Chondrocyte (in vitro differentiated cells): ENCODE results near the gene FRA10AC1. TPM values are rescaled to one million over a fixed set of nuclear protein-coding genes. Genes with fewer than 3 reads are reported as not detected.

Experiments
- DNase-seq: peaks from one replicate; pipeline ENCODE4 v3.0.0; 2021; ENCODE audit warnings: mixed read lengths, low spot score
- H3K27ac Mint-ChIP-seq: one replicate; pipeline ENCODE4 v1.8.0; 2021; ENCODE audit warnings: mild to moderate bottlenecking, moderate library complexity, mixed read lengths; ENCODE audit not compliant: unreplicated experiment
- H3K27me3 Mint-ChIP-seq: 2 replicates; pipeline ENCODE4 v1.8.0; 2021; ENCODE audit warnings: low read depth, mixed read lengths
- H3K36me3 Mint-ChIP-seq: 2 replicates; pipeline ENCODE4 v1.8.0; 2021; ENCODE audit warnings: low read depth, mixed read lengths
- H3K4me1 Mint-ChIP-seq: 2 replicates; pipeline ENCODE4 v1.8.0; 2021; ENCODE audit warnings: low read depth, mild to moderate bottlenecking, mixed read lengths
- H3K4me3 Mint-ChIP-seq: one replicate; pipeline ENCODE4 v1.8.0; 2021; ENCODE audit warnings: mild to moderate bottlenecking, moderate library complexity, mixed read lengths; ENCODE audit not compliant: unreplicated experiment
- H3K9me3 Mint-ChIP-seq: 2 replicates; pipeline ENCODE4 v1.8.0; 2021; ENCODE audit warnings: low read depth, mixed read lengths
- CTCF ChIP-seq: fragments of 200-600 bp; sonication (generic); IDR thresholded peaks from 2 replicates; pipeline ENCODE4 v1.5.0; 2021; ENCODE audit warnings: antibody characterized with exemption, mild to moderate bottlenecking, moderate library complexity
- long read RNA-seq: library from polyadenylated mRNA; stranded (forward); transcript quantifications from one replicate; pipeline ENCODE4 v2.0.0, GENCODE V29; 2021
- total RNA-seq: library from RNA; stranded (reverse); gene quantifications from 3 replicates; pipeline ENCODE4 v1.2.1, GENCODE V29; 2021

Gene FRA10AC1
- 11.8 to 15.2 TPM (median 13.2 TPM) in 3 replicates for total RNA-seq
- long read RNA-seq, transcript FRA10AC1-201 (14 exons, 3,089 nt), result major isoform, 16 of 26 reads
- long read RNA-seq, partial matches to known transcripts, result 1 of 26 reads
- long read RNA-seq, other reads (novel, unspliced or antisense), result 9 of 26 reads

GRCh38 chr10:93702210-93703001 lies at the start of gene FRA10AC1:
FRA10AC1 (minus strand) TSS chr10:93702592; CDS start chr10:93700106, 2,486 bp downstream.
- peak; percentile 99 for DNase-seq
- Mint-ChIP-seq H3K27ac (no peak within 1 kb of the TSS), H3K27me3 (no peaks in the 10 kb centered on the region), H3K36me3 (no peaks in the 10 kb centered on the region), H3K4me1 (no peaks in the 10 kb centered on the region), H3K4me3 (no peak within 1 kb of the TSS), H3K9me3 (no peaks in the 10 kb centered on the region)
- TF ChIP-seq CTCF, result peak; percentile 82

GRCh38 chr10:93751832-93752231 lies 49.4 kb upstream of the FRA10AC1 start:
- Mint-ChIP-seq H3K4me3 (peak overlapping the region; percentile 38), H3K27me3 (peaks cover 2% of the 10 kb centered on the region), H3K36me3 (no peaks in the 10 kb centered on the region), H3K4me1 (peaks cover 55% of the 10 kb centered on the region), H3K27ac (no peak overlapping the region), H3K9me3 (no peaks in the 10 kb centered on the region)
- no peak for DNase-seq
- no peak for TF ChIP-seq CTCF

- Mint-ChIP-seq H3K9me3 (no peaks in the 10 kb centered on the region), H3K27ac (no peak overlapping the region), H3K4me3 (no peak overlapping the region), H3K27me3 (peaks cover under 1% of the 10 kb centered on the region), H3K36me3 (no peaks in the 10 kb centered on the region), H3K4me1 (peaks cover 57% of the 10 kb centered on the region)
- no peak for DNase-seq
- no peak for TF ChIP-seq CTCF
These were observed 48.7 kb upstream of the FRA10AC1 start for GRCh38 chr10:93751124-93751523.

GRCh38 chr10:93749218-93749799 lies 46.9 kb upstream of the FRA10AC1 start:
- H3K27me3 Mint-ChIP-seq, result no peaks in the 10 kb centered on the region
- H3K36me3 Mint-ChIP-seq, result no peaks in the 10 kb centered on the region
- DNase-seq, result no peak
- H3K27ac Mint-ChIP-seq, result peak overlapping the region; percentile 76
- TF ChIP-seq CTCF, result no peak
- H3K9me3 Mint-ChIP-seq, result no peaks in the 10 kb centered on the region
- H3K4me3 Mint-ChIP-seq, result no peak overlapping the region
- peaks cover 64% of the 10 kb centered on the region for H3K4me1 Mint-ChIP-seq

GRCh38 chr10:93746844-93747284 lies 44.5 kb upstream of the FRA10AC1 start:
- peak; percentile 75 for TF ChIP-seq CTCF
- no peak overlapping the region for H3K4me3 Mint-ChIP-seq
- H3K36me3 Mint-ChIP-seq, result no peaks in the 10 kb centered on the region
- DNase-seq, result no peak
- peak overlapping the region; percentile 97 for H3K27ac Mint-ChIP-seq
- H3K4me1 Mint-ChIP-seq, result peaks cover 45% of the 10 kb centered on the region
- H3K9me3 Mint-ChIP-seq, result no peaks in the 10 kb centered on the region
- H3K27me3 Mint-ChIP-seq, result no peaks in the 10 kb centered on the region
